ENCODE results near the gene HCRTR1. TPM values are rescaled to one million over a fixed set of nuclear protein-coding genes. Genes with fewer than 3 reads are reported as not detected.

Gene HCRTR1
- total RNA-seq, 6 experiments from 2014 or later = not detected

DNA sequence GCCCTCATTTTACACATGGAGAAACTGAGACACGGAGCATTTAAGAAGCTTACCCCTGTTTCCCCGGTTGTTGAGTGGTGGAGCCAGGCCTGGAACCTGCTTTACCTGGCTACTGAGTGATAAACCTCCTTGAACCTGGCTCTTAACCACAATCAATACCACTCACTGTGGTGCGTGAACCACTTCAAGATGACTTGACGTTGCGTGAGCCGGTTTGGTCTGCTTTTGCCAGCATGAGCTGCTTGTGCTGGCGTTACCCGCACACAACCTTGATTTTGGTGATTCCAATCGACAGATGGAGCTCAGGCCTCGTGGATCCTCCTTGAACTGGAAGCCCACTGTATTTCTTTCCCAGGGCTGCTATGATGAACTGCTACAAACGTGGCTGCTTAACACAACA, 47.3 kb upstream of the HCRTR1 start:
- Histone ChIP-seq H3K36me3 (no peaks in the 10 kb centered on the region), H3K27me3 (no peaks in the 10 kb centered on the region), H3K4me3 (no peak overlapping the region), H3K9me3 (no peaks in the 10 kb centered on the region), H3K4me1 (peaks cover 0 to 2% (median 0%) of the 10 kb centered on the region in 4 donors), H3K27ac (no peak overlapping the region)
- ATAC-seq (no peak), DNase-seq (no peak)
- intact Hi-C loops (cut with DNase I) = no loop called here
- TF ChIP-seq, protein P1, sequence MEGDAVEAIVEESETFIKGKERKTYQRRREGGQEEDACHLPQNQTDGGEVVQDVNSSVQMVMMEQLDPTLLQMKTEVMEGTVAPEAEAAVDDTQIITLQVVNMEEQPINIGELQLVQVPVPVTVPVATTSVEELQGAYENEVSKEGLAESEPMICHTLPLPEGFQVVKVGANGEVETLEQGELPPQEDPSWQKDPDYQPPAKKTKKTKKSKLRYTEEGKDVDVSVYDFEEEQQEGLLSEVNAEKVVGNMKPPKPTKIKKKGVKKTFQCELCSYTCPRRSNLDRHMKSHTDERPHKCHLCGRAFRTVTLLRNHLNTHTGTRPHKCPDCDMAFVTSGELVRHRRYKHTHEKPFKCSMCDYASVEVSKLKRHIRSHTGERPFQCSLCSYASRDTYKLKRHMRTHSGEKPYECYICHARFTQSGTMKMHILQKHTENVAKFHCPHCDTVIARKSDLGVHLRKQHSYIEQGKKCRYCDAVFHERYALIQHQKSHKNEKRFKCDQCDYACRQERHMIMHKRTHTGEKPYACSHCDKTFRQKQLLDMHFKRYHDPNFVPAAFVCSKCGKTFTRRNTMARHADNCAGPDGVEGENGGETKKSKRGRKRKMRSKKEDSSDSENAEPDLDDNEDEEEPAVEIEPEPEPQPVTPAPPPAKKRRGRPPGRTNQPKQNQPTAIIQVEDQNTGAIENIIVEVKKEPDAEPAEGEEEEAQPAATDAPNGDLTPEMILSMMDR (IDR thresholded peaks at IDR 0.05) = no peak
- no peak for TF ChIP-seq POLR2A (IDR thresholded peaks at IDR 0.05)
- 75% methylated on average over 5 of the region's 11 CpGs for WGBS (ENCODE audit: insufficient coverage, low coverage, low lambda C conversion rate, missing lambda C conversion rate)

DNA sequence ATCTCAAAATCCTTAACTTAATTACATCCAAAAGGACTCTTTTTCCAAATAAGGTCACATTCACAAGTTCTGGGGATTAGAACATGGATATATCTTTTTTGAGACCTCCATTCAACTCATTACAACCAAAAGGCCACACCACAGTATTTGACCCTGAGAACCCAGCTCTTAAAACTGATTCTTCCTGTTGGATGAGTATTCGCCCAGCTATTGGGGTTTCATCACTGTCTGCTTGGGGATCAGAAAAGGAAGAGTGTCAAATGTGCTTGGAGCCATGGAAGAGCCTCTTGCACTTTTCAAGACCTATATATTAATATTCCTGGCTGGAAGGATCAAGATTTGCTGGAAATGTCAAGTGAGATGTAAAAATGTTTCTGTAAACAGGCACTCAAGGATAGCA, 46.6 kb upstream of the HCRTR1 start:
- ATAC-seq = no peak
- Histone ChIP-seq H3K36me3 (no peaks in the 10 kb centered on the region), H3K4me3 (no peak overlapping the region), H3K9me3 (no peaks in the 10 kb centered on the region), H3K27me3 (no peaks in the 10 kb centered on the region), H3K4me1 (peaks cover 0 to 8% (median 2%) of the 10 kb centered on the region in 4 donors), H3K27ac (no peak overlapping the region)
- 75% methylated on average over 1 of the region's 1 CpG for whole genome bisulfite sequencing (ENCODE audit: insufficient coverage, low coverage, low lambda C conversion rate, missing lambda C conversion rate)
- TF ChIP-seq, protein P1 (IDR thresholded peaks at IDR 0.05) = no peak
- no peak for TF ChIP-seq POLR2A (IDR thresholded peaks at IDR 0.05)
- intact Hi-C loops (cut with DNase I) = no loop called here
- DNase-seq = no peak

DNA sequence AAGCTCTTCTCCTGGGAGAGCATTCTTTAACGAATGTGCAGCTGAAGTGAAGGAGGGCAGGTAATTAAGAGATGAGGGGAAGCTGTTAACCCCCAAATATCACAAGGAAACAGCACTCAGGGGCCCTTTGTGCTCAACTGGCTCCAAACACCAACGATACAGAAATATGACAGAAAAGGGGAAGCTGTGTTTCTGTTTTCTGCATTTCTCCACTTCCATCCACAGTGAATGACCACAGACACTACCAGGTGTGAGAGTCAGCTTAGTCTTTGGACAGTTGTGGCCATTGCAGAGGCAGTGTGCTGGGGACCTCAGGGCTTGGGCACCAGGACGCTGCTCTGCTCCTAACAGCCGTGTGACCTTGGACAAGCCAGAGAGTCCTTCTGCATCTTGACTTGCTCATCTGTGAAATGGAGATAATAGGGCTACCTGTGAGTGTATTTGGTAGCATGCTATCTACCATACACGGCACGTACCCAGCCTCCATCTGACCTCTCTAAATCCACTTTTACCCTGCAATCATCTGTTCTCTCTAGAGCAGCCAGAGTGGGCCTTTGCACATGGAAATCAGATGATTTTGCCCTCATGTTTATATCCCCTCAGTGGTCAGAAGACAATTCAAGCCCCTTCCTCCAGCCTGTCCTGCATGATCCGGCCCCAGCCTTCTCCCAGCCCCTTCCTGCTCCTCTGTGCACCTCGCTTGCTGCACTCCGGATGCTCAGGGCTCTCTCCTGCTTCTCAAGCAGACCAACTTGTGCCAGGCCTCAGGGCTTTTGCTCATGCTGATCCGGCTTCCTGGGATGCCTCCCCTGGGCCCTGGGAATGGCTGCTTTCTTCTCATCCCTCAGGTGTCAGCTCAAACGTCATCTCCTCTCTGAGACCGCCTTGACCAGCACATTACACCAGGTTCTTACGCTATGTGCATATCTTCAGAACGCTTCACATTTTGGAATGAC, 45.9 kb upstream of the HCRTR1 start:
- ATAC-seq (no peak), DNase-seq (no peak)
- 77% methylated on average over 10 of the region's 14 CpGs for WGBS (ENCODE audit: insufficient coverage, low coverage, low lambda C conversion rate, missing lambda C conversion rate)
- H3K36me3 ChIP-seq = no peaks in the 10 kb centered on the region
- intact Hi-C loops (cut with DNase I) = no loop called here
- H3K4me3 ChIP-seq = no peak overlapping the region
- no peak for TF ChIP-seq POLR2A (IDR thresholded peaks at IDR 0.05)
- TF ChIP-seq, protein P1 (IDR thresholded peaks at IDR 0.05) = no peak
- H3K4me1 ChIP-seq = peaks cover 0 to 8% (median 2%) of the 10 kb centered on the region in 4 donors
- no peak overlapping the region for H3K27ac ChIP-seq
- no peaks in the 10 kb centered on the region for H3K9me3 ChIP-seq
- H3K27me3 ChIP-seq = no peaks in the 10 kb centered on the region

DNA sequence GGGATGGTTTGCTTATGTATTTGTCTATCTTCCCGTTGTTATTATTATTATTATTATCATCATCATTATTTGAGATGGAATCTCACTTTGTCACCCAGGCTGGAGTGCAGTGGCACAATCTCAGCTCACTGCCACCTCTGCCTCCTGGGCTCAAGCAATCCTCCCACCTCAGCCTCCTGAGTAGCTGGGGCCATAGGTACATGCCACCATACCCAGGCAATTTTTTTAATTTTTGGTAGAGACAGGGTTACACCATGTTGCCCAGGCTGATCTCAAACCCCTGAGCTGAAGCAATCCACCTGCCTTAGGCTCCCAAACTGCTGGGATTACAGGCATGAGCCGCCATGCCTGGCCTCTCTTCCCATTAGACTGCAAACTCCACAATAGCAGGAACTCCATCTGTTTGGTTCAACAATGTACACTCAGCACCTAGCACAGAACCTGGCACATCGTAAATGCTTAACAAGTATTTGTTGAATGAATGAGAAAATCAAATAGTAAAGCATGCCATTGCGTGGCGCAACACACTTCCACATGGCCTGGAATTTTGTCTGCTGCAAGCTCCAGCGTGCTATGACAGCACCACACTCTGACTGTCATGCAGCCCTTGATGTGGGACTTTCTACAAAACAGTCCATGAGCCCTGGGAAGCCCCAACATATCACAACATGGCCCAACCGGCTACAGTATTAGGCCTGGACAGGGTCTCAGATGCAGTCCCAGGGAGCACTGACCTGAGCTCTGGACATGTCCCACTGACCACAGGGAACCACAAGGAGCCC, 45.0 kb upstream of the HCRTR1 start:
- intact Hi-C loops (cut with DNase I) = no loop called here
- peak in 3 of 4 donors; percentile 10 to 52 (median 39) for ATAC-seq
- H3K9me3 ChIP-seq = no peaks in the 10 kb centered on the region
- peak; percentile 11 for TF ChIP-seq POLR2A (IDR thresholded peaks at IDR 0.05)
- TF ChIP-seq, protein P1 (IDR thresholded peaks at IDR 0.05) = no peak
- H3K27ac ChIP-seq = peak overlapping the region in 2 of 3 donors; percentile 25 to 70
- no peak for DNase-seq
- H3K36me3 ChIP-seq = no peaks in the 10 kb centered on the region
- 45% methylated on average over 6 of the region's 7 CpGs for WGBS (ENCODE audit: insufficient coverage, low coverage, low lambda C conversion rate, missing lambda C conversion rate)
- H3K4me1 ChIP-seq = peaks cover 0 to 8% (median 2%) of the 10 kb centered on the region in 4 donors
- H3K4me3 ChIP-seq = no peak overlapping the region
- no peaks in the 10 kb centered on the region for H3K27me3 ChIP-seq

Measured in right lobe of liver (tissue), 6 donors.